GM15510 (cell line): ENCODE data around the gene GRK4.
A peak's percentile ranks its signal among the peaks of the same experiment; 100 is the strongest.

Experiments used
- POLR2A ChIP-seq: IDR thresholded peaks from 3 replicates; pipeline ENCODE4 v1.6.1; 2011; ENCODE audit warnings: borderline replicate concordance; ENCODE audit not compliant: insufficient read length; ENCODE audit errors: extremely low read depth

The GRK4 gene

GRCh38 chr4:3060946-3061345 lies 97.6 kb downstream of the GRK4 start:
- no peak for TF ChIP-seq POLR2A

GRCh38 chr4:3062471-3062870 lies 99.1 kb downstream of the GRK4 start:
- no peak for TF ChIP-seq POLR2A

GRCh38 chr4:3065551-3065950 lies 102.2 kb downstream of the GRK4 start:
- TF ChIP-seq POLR2A: no peak

GRCh38 chr4:3066836-3067400 lies 103.5 kb downstream of the GRK4 start:
- no peak for TF ChIP-seq POLR2A

- no peak for TF ChIP-seq POLR2A
Measured at GRCh38 chr4:3067473-3068001, 104.2 kb downstream of the GRK4 start.

- no peak for TF ChIP-seq POLR2A
Measured at GRCh38 chr4:3069661-3070199, 106.4 kb downstream of the GRK4 start.

GRCh38 chr4:3070709-3071500 lies 107.5 kb downstream of the GRK4 start:
- TF ChIP-seq POLR2A: no peak

- no peak for TF ChIP-seq POLR2A
Measured at GRCh38 chr4:3071811-3072210, 108.4 kb downstream of the GRK4 start.

- TF ChIP-seq POLR2A: peak; percentile 73
Measured at GRCh38 chr4:3073158-3074077, 110.0 kb downstream of the GRK4 start.

GRCh38 chr4:3074078-3074845 lies 110.9 kb downstream of the GRK4 start, which contains the start of the genes HTT and HTT-AS:
TSS of gene HTT (plus strand) at chr4:3074681. CDS start at chr4:3074826, 145 bp downstream.
TSS of gene HTT-AS (minus strand) at chr4:3074538.
- peak; percentile 65 for TF ChIP-seq POLR2A

GRCh38 chr4:3074846-3075651 lies 111.7 kb downstream of the GRK4 start:
- TF ChIP-seq POLR2A: peak; percentile 57

- TF ChIP-seq POLR2A: no peak
Measured at GRCh38 chr4:3075652-3075981, 112.2 kb downstream of the GRK4 start.

- TF ChIP-seq POLR2A: peak; percentile 21
Measured at GRCh38 chr4:3077796-3078195, 114.4 kb downstream of the GRK4 start.

GRCh38 chr4:3079694-3080123 lies 116.3 kb downstream of the GRK4 start:
- TF ChIP-seq POLR2A: peak; percentile 19

GRCh38 chr4:3082925-3083515 lies 119.6 kb downstream of the GRK4 start:
- no peak for TF ChIP-seq POLR2A
